ENCODE results near the gene C2CD3.

C2CD3 gene

GRCh38 chr11:74001822-74002286 is 168.9 kb downstream of the C2CD3 start:
- no peak for TF ChIP-seq CTCF (conservative IDR thresholded peaks at IDR 0.05; ENCODE audit: low read depth, low read length)
- H3K9ac ChIP-seq: no peak overlapping the region
- no peaks in the 10 kb centered on the region for H4K20me1 ChIP-seq (ENCODE audit: insufficient read depth)
- no peak overlapping the region for H3K4me3 ChIP-seq (IDR thresholded peaks at IDR 0.05; ENCODE audit: insufficient read depth, low read depth, low read length)
- no peaks in the 10 kb centered on the region for H3K27me3 ChIP-seq (ENCODE audit: insufficient read depth, low read depth)
- H3K27ac ChIP-seq: no peak overlapping the region
- H3K79me2 ChIP-seq (ENCODE audit: insufficient read depth, low read depth): no peaks in the 10 kb centered on the region
- H3K4me1 ChIP-seq (ENCODE audit: low read depth, poor library complexity, severe bottlenecking): no peaks in the 10 kb centered on the region
- H2AFZ ChIP-seq (ENCODE audit: low read depth): no peak overlapping the region
- H3K36me3 ChIP-seq (ENCODE audit: insufficient read depth): no peaks in the 10 kb centered on the region
- H3K4me2 ChIP-seq: no peak overlapping the region

- H3K4me2 ChIP-seq: no peak overlapping the region
- H3K27ac ChIP-seq: no peak overlapping the region
- no peaks in the 10 kb centered on the region for H4K20me1 ChIP-seq (ENCODE audit: insufficient read depth)
- no peaks in the 10 kb centered on the region for H3K27me3 ChIP-seq (ENCODE audit: insufficient read depth, low read depth)
- H3K79me2 ChIP-seq (ENCODE audit: insufficient read depth, low read depth): no peaks in the 10 kb centered on the region
- H3K36me3 ChIP-seq (ENCODE audit: insufficient read depth): no peaks in the 10 kb centered on the region
- H3K4me1 ChIP-seq (ENCODE audit: low read depth, poor library complexity, severe bottlenecking): peaks cover 4% of the 10 kb centered on the region
- no peak for TF ChIP-seq CTCF (conservative IDR thresholded peaks at IDR 0.05; ENCODE audit: low read depth, low read length)
- no peak overlapping the region for H3K4me3 ChIP-seq (IDR thresholded peaks at IDR 0.05; ENCODE audit: insufficient read depth, low read depth, low read length)
- H3K9ac ChIP-seq: no peak overlapping the region
- H2AFZ ChIP-seq (ENCODE audit: low read depth): no peak overlapping the region
Observed at GRCh38 chr11:74000307-74001133, 170.3 kb downstream of the C2CD3 start.

DNA sequence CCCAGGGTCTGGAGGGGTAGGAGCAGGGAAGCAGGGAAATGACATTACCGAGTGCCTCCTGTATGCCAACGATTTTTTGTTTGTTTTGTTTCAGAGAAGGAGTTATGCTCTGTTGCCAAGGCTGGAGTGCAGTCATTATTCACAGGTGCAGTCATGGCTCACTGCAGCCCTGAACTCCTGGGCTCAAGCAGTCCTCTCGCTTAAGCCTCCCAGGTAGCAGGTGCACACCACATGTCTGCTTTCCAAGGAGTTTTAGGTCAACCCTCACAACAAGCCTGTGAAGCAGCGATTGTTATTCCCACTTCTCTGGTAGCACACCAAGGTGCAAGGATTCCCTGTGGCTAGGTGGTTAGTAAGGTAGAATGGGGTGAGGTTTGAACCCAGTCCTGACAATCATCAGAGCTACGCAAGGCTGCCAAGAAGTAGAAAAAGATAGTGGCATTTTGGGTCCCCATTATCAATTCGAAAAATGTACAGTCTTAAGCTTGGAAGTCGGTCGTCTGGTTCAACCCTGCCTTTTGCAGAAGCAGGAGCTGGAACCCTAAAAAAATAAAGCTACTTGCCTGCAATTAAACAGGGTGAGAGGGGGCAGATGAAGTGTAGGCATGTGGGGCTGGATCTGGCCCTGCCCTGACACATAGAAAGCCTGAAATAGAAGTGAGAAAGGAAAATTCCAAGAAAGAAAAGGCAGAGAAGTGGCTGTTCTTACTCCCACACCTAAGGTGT is 171.1 kb downstream of the C2CD3 start:
- no peak for TF ChIP-seq CTCF (conservative IDR thresholded peaks at IDR 0.05; ENCODE audit: low read depth, low read length)
- Histone ChIP-seq H3K4me1 (ENCODE audit: low read depth, poor library complexity, severe bottlenecking) (peaks cover 4% of the 10 kb centered on the region), H3K4me2 (no peak overlapping the region)

DNA sequence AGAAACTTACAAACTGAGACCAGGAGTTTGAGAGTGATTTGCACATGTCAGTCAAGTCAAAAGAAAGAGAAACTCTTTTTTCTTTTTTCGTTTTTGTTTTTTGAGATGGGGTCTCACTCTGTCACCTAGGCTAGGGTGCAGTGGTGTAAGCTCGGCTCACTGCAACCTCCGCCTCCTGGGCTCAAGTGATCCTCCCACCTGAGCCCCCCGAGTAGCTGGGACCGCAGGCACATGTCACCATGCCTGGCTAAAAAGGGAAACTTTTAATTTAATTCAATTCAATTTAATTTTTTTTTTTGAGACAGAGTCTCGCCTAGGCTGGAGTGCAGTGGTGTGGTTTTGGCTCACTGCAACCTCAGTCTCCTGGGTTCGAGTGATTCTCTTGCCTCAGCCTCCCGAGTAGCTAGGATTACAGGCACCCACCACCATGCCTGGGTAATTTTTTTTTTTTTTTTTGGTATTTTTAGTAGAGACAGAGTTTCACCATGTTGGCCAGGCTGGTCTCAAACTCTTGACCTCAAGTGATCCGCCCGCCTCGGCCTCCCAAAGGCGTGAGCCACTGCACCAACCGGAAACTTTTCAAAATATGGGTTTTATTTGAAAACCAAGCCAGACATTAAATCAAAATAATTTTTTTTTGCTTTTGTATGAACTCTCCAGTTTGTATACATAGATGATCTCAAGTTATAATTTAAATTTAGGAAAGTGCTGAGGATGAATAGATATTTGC is 171.8 kb downstream of the C2CD3 start:
- Histone ChIP-seq H3K4me1 (ENCODE audit: low read depth, poor library complexity, severe bottlenecking) (peaks cover 4% of the 10 kb centered on the region), H3K4me3 (IDR thresholded peaks at IDR 0.05; ENCODE audit: insufficient read depth, low read depth, low read length) (no peak overlapping the region)

More for the DNA sequence above, 171.1 kb downstream of the C2CD3 start:
- Histone ChIP-seq H3K9ac (no peak overlapping the region), H3K27ac (no peak overlapping the region), H2AFZ (ENCODE audit: low read depth) (no peak overlapping the region), H3K79me2 (ENCODE audit: insufficient read depth, low read depth) (no peaks in the 10 kb centered on the region), H4K20me1 (ENCODE audit: insufficient read depth) (no peaks in the 10 kb centered on the region), H3K36me3 (ENCODE audit: insufficient read depth) (no peaks in the 10 kb centered on the region), H3K4me3 (IDR thresholded peaks at IDR 0.05; ENCODE audit: insufficient read depth, low read depth, low read length) (no peak overlapping the region), H3K27me3 (ENCODE audit: insufficient read depth, low read depth) (no peaks in the 10 kb centered on the region)

More for the DNA sequence above, 171.8 kb downstream of the C2CD3 start:
- TF ChIP-seq CTCF (conservative IDR thresholded peaks at IDR 0.05; ENCODE audit: low read depth, low read length): no peak
- Histone ChIP-seq H3K9ac (no peak overlapping the region), H2AFZ (ENCODE audit: low read depth) (no peak overlapping the region), H3K79me2 (ENCODE audit: insufficient read depth, low read depth) (no peaks in the 10 kb centered on the region), H3K36me3 (ENCODE audit: insufficient read depth) (no peaks in the 10 kb centered on the region), H3K27ac (no peak overlapping the region), H3K4me2 (no peak overlapping the region), H3K27me3 (ENCODE audit: insufficient read depth, low read depth) (no peaks in the 10 kb centered on the region), H4K20me1 (ENCODE audit: insufficient read depth) (no peaks in the 10 kb centered on the region)

Measured in KMS-11 (cell line).